ENCODE measurements around the gene KCNJ18.
"Not testable (repeated sequence)": the region's sequence is repeated elsewhere in the genome, so short reads cannot be mapped to it uniquely, and the experiment has no call there.

Gene KCNJ18

GRCh38 chr17:21671437-21671836 lies 20.9 kb upstream of the KCNJ18 start:
- not testable (repeated sequence) for DNase-seq

DNA sequence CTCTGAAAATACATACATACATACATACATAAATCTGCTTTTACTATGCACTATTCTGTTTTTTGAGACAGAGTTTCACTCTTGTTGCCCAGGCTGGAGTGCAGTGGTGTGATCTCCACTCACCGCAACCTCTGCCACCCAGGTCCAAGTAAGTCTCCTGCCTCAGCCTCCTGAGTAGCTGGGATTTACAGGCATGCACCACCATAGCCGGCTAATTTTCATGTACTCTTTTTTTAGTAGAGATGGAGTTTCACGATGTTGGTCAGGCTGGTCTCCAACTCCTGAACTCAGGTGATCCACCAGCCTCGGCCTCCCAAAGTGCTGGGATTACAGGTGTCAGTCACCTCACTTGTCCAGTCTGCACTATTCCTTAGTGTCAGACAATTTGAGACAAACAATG lies 20.5 kb upstream of the KCNJ18 start:
- DNase-seq: not testable (repeated sequence)

DNA sequence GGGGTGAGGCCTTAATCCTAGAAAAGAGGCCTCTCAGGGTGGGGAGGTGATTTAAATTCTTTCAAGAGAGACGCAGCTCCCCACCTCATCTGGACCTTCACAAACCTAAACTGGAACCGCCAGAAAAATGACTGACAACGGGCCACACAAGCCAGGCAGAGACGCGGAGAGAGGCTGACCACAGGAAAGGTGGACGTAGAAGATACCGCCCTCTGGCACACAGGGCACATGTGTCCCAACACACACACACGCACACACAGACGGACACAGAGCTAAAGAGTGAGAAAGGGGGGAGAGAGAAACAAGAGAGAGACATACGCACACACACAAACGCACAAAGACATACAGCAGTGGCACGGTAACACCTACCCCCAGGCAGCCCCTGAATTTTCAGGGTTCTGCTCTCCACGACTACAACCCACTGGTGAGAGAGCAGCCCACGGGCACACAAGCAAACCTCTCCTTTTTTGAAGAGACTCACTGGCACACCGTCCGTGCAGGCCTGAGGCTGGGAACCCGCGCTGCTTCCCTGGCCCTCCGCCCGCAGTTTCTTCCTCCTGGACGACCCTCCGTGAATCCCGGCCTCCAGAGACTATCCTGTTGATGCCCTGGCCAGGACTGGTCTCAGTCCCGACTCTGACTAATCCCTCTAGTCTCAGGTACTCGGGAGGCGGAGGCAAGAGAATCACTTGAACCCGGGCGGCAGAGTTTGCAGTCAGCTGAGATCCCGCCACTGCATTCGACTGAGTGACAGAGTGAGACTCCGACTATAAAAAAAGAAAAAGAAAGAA lies 18.7 kb upstream of the KCNJ18 start:
- DNase-seq: not testable (repeated sequence)

GRCh38 chr17:21674242-21674731 lies 18.0 kb upstream of the KCNJ18 start:
- no peak for DNase-seq

DNA sequence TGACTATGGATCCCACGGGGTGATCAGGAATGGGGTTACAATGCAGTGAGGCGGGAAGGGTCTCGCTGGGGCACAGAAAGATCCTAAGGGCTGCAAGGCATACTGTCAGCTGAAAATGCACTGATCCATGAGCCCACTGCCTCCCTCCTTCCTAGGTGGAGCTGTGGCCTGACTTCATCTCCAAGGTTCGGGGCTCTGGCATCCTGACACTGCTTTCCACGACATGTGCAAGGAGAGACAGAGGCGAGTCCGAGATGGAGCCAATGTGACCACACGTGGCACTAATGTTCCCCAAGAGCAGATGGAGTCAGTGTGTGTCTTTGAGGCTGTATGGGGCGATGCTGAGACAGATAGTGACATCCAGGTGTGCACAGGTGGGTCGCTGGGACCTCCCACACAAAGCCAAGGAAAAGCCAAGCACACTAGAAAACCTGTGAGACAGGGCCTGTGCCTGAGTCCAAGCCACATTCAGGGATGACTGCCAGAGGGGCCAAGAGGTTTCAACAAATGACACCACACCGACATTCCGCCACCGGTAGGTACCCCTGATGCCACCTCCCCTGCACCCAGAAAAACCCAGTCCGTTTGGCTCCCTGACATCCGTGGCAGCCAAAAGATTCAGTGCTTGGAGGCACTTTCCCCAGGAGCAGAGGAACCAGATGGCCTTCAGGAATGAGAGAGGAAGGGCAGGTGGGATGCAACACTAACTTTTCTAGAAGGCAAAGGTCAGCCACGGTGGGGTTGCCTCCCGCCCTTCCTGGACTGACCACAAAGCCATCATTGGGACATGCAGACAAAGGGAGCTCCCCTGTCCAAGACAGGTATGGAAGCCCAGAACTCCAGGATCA lies 17.2 kb upstream of the KCNJ18 start:
- DNase-seq: not testable (repeated sequence)

DNA sequence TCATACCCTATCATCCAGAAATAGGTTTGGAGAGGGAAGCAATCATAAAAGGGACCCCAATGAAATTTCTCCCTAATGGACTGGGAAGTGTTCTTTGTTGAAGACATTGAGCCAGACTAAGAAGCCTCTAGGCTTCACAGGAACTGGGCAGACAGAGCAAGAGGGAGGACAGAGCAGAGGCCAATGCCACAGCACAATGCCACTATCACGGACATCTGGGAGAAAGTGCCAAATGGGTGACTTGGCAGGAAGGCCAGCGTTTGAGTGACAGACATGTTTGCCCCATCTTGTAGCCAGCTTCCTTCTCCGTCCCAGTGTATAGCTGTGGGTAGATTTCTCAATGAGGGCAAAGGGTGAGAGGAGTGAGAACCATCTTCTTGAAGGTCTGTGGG lies 16.6 kb upstream of the KCNJ18 start:
- DNase-seq: not testable (repeated sequence)

GRCh38 chr17:21676281-21677111 lies 15.8 kb upstream of the KCNJ18 start:
- no peak for DNase-seq

- no peak for DNase-seq
Observed at GRCh38 chr17:21677126-21677910, 15.0 kb upstream of the KCNJ18 start.

- DNase-seq: no peak
Observed at GRCh38 chr17:21677911-21678310, 14.4 kb upstream of the KCNJ18 start.

DNA sequence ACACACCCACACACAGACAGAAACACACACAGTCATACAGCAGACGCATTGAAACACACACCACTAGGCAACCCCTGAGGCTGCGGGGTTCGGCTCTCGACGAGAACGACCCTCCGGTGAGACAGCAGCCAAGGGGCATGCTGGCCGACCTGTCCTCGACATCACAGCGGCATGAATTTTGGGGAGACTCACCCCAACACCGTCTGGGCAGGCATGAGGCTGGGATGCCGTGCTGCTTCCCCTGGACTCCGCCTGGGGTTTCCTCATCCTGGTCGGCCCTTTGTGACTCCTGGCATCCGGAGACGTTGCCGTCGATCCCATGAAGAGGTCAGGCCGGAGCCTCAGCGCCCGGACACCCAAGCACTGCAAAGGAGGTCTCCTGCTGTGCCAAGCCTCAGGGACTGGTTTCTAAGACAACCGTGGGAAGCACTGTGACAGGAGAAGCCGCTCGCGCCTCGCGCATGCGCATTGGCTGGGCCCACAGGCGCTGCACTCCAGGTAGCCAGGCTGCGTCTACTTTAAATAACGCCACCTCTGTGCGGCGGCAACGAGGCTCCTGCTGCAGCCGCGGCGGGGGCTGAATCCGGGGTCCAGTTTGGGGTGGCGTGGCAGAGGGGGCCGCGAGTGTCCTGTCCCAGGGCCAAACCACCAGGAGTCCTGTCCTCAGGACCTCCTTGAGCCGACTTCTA lies 13.8 kb upstream of the KCNJ18 start:
- no peak for DNase-seq

DNA sequence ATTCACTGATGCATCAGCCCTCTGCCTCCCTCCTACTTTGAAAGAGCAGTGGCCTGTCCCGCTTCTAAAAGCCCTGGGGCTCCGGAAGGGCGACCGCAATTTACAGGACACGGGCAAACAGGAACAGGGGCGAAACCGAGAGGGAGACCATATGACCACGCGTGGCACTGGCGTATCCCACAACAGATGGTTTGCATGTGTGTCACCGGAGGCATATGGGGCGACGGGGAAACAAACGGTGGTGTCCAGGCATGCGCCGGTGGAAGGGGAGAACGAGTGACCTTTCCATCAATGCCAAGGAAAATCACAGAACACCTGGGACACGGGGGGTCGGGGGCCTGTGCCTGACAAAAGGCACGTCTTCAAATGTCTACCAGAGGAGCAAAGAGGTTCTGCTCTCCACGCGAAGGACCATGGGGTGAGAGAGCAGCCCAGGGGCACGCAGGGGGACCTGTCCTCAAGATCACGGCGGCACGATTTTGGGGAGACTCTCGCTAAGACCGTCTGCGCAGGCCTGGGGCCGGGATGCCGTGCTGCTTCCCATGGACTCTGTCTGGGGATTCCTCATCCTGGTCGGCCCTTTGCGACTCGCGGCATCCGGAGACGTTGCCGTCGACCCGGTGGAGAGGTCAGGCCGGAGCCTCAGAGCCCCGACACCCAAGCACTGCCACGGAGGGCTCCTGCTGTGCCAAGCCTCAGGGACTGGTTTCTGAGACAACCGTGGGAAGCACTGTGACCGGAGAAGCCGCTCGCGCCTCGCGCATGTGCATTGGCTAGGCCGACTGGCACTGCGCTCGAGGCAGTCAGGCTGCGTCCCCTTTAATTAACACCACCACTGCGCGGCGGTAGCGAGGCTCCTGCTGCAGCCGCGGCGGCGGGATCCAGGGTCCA lies 12.8 kb upstream of the KCNJ18 start:
- no peak for DNase-seq

DNA sequence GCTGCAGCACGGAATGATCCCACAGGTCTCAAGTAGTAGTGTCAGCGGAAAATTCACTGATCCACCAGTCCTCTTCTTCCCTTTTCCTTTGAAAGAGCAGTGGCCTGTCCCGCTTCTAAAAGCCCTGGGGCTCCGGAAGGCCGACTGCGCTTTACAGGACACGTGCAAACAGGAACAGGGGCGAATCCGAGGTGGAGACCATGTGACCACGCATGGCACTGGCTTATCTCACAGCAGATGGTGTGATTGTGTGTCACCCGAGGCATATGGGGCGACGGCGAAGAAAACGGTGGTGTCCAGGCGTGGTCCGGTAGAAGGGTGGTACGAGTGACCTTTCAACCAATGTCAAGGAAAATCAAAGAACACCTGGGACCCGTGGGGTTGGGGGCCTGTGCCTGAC lies 12.0 kb upstream of the KCNJ18 start:
- no peak for DNase-seq

GRCh38 chr17:21680850-21681351 lies 11.4 kb upstream of the KCNJ18 start:
- DNase-seq: not testable (repeated sequence)

DNA sequence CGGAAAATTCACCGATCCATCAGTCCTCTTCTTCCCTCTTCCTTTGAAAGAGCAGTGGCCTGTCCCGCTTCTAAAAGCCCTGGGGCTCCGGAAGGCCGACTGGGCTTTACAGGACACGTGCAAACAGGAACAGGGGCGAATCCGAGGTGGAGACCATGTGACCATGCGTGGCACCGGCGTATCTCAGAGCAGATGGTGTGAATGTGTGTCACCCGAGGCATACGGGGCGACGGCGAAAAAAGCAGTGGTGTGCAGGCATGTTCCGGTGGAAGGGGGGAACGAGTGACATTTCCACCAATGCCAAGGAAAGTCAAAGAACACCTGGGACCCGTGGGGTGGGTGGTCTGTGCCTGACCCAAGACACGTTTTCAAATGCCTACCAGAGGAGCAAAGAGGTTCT lies 10.7 kb upstream of the KCNJ18 start:
- not testable (repeated sequence) for DNase-seq

- DNase-seq: not testable (repeated sequence)
Observed at GRCh38 chr17:21682130-21682529, 10.2 kb upstream of the KCNJ18 start.

GRCh38 chr17:21683142-21683712 lies 9.1 kb upstream of the KCNJ18 start:
- DNase-seq: not testable (repeated sequence)

GRCh38 chr17:21683897-21684296 lies 8.4 kb upstream of the KCNJ18 start:
- not testable (repeated sequence) for DNase-seq

GRCh38 chr17:21684384-21684783 lies 7.9 kb upstream of the KCNJ18 start:
- not testable (repeated sequence) for DNase-seq

DNA sequence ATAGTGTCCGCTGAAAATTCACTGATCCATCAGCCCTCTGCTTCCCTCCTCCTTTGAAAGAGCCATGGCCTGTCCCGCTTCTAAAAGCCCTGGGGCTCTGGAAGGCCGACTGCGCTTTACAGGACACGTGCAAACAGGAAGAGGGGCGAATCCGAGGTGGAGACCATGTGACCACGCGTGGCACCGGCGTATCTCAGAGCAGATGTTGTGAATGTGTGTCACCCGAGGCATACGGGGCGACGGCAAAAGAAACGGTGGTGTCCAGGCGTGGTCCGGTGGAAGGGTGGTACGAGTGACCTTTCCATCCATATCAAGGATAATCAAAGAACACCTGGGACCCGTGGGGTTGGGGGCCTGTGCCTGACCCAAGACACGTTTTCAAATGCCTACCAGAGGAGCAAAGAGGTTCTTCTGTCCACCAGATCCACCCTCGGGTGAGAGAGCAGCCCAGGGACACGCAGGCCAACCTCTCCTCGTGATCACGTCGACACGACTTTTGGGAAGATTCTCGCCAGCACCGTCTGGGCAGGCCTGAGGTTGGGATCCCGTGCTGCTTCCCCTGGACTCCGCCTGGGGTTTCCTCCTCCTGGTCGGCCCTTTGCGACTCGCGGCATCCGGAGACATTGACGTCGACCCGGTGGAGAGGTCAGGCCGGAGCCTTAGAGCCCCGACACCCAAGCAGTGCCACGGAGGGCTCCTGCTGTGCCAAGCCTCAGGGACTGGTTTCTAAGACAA lies 7.1 kb upstream of the KCNJ18 start:
- not testable (repeated sequence) for DNase-seq
